ENCODE data around the gene DHH.

Gene DHH

DNA sequence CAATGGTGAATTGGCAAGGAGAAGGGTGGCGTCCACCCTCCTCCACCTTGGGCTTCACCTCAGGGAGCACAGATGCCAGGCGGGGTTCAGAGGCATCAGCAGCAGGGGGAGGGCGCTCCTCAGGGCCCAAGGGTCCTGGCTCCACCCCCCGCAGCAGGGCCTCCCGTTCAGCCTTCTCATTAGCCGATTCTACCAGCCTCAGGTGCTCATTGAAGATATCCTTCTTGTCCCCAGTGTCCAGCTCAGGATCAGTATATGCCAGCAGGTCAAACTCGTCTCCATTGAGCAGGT, 56.7 kb downstream of the DHH start:
- H3K4me3 ChIP-seq (replicated peaks; ENCODE audit: low read depth, low read length): no peak overlapping the region
- TF ChIP-seq, protein P1, sequence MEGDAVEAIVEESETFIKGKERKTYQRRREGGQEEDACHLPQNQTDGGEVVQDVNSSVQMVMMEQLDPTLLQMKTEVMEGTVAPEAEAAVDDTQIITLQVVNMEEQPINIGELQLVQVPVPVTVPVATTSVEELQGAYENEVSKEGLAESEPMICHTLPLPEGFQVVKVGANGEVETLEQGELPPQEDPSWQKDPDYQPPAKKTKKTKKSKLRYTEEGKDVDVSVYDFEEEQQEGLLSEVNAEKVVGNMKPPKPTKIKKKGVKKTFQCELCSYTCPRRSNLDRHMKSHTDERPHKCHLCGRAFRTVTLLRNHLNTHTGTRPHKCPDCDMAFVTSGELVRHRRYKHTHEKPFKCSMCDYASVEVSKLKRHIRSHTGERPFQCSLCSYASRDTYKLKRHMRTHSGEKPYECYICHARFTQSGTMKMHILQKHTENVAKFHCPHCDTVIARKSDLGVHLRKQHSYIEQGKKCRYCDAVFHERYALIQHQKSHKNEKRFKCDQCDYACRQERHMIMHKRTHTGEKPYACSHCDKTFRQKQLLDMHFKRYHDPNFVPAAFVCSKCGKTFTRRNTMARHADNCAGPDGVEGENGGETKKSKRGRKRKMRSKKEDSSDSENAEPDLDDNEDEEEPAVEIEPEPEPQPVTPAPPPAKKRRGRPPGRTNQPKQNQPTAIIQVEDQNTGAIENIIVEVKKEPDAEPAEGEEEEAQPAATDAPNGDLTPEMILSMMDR (IDR thresholded peaks at IDR 0.05; ENCODE audit: low read length, missing control alignments): no peak
- DNase-seq (ENCODE audit: low read depth): no peak

DNA sequence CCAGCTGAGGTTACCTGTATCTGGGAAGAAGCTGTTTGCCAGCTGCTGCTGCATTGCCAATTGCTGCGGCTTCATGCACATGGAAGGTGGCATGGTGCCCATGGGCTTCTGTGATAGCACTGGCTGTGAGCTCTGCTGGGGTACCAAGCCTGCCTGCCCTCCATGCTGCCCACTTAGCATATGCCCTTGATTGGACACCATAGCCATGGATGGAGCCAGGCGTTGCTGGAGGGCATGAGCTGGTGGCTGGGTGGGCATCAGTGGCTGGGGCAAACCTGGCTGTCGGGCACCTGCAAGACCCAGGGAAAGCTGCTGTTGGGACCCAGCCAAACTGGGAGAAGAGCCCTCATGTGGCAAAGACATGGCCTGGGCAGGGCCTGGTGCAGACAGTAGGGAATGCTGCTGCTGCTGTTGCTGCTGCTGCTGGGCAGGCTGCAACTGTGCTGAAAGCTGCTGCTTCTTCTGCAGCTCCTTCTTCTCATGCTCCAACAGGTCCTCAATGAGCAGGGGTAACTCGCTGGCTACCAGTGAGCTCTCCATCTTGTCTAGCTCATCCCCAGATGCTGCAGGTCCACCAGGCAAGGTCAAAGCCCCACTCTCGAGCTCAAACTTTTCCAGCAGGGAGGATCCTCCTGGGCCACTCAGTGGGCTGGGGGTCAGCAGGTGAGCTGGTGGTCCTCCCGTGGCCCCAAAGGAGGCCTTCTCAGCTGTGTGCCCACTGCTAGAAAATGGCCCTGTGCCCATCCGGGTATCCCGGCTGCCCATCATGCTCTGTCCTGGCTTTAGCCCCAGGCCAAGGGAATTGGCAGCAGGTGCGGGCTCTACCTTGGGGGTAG, 57.3 kb downstream of the DHH start:
- TF ChIP-seq, protein P1 (IDR thresholded peaks at IDR 0.05; ENCODE audit: low read length, missing control alignments): no peak
- H3K4me3 ChIP-seq (replicated peaks; ENCODE audit: low read depth, low read length): no peak overlapping the region
- DNase-seq (ENCODE audit: low read depth): no peak

All from fibroblast of pulmonary artery (primary cell).